ENCODE measurements around the gene SEMA4F. TPM values are rescaled to one million over a fixed set of nuclear protein-coding genes. Genes with fewer than 3 reads are reported as not detected.

Gene SEMA4F
- total RNA-seq, 1 experiment from 2014 or later, result 7.6 TPM

DNA sequence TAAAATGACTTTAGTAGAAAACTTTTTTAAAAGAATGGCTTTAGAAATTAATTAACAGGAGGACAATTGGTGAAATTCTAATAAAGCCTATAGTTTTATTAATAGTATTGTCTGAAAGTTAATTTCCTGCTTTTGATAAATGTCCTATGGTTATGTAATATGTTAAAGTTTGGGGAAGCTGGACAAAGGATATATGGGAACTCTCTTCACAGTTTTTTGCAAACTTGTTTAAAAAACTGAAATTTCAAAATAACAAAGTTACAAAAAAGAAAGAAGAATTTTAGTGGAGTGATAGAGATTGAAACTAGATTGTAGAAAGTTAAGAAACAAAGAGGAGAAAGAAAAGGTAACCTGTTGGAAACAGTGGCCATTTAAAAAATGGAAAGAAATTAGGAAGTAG lies 67.3 kb downstream of the SEMA4F start:
- H3K36me3 Mint-ChIP-seq (ENCODE audit: insufficient read depth, unreplicated experiment), result no peaks in the 10 kb centered on the region
- no peaks in the 10 kb centered on the region for H3K4me1 ChIP-seq
- H3K9me3 ChIP-seq, result no peaks in the 10 kb centered on the region
- H3K36me3 ChIP-seq (ENCODE audit: control insufficient read depth, insufficient read depth, low read length), result no peaks in the 10 kb centered on the region
- ChIA-PET POLR2A (no interaction called here), CTCF (interaction anchor here (0.7 kb wide), 1 partner anchor 153 kb away, joined by 8 read pairs; no protein-coding TSS in a partner anchor)
- TF ChIP-seq, protein P1, sequence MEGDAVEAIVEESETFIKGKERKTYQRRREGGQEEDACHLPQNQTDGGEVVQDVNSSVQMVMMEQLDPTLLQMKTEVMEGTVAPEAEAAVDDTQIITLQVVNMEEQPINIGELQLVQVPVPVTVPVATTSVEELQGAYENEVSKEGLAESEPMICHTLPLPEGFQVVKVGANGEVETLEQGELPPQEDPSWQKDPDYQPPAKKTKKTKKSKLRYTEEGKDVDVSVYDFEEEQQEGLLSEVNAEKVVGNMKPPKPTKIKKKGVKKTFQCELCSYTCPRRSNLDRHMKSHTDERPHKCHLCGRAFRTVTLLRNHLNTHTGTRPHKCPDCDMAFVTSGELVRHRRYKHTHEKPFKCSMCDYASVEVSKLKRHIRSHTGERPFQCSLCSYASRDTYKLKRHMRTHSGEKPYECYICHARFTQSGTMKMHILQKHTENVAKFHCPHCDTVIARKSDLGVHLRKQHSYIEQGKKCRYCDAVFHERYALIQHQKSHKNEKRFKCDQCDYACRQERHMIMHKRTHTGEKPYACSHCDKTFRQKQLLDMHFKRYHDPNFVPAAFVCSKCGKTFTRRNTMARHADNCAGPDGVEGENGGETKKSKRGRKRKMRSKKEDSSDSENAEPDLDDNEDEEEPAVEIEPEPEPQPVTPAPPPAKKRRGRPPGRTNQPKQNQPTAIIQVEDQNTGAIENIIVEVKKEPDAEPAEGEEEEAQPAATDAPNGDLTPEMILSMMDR (IDR thresholded peaks at IDR 0.05; ENCODE audit: insufficient read depth in 1 of 2, low read depth in 1 of 2, low read length in 1 of 2, severe bottlenecking in 1 of 2, unreplicated experiment in 1 of 2), result no peak
- peaks cover 4% of the 10 kb centered on the region for H3K27me3 Mint-ChIP-seq (ENCODE audit: insufficient read depth, unreplicated experiment)
- DNase-seq, result no peak
- H3K9me3 Mint-ChIP-seq (ENCODE audit: unreplicated experiment), result no peaks in the 10 kb centered on the region
- intact Hi-C loops (cut with micrococcal nuclease; ENCODE audit: unreplicated experiment), result no loop called here
- H3K4me1 Mint-ChIP-seq (ENCODE audit: low read depth, unreplicated experiment), result no peaks in the 10 kb centered on the region
- BruUV-seq (replicated peaks), result no TSS peak
- no peak overlapping the region for H3K4me3 ChIP-seq (ENCODE audit: low read depth, low read length)
- no peak overlapping the region for H3K4me3 Mint-ChIP-seq (ENCODE audit: unreplicated experiment)
- H3K27ac Mint-ChIP-seq (ENCODE audit: unreplicated experiment), result no peak overlapping the region
- H3K27me3 ChIP-seq (replicated peaks; ENCODE audit: control insufficient read depth, insufficient read depth, low read length), result no peaks in the 10 kb centered on the region; the same call in 1 of the 2 replicates

DNA sequence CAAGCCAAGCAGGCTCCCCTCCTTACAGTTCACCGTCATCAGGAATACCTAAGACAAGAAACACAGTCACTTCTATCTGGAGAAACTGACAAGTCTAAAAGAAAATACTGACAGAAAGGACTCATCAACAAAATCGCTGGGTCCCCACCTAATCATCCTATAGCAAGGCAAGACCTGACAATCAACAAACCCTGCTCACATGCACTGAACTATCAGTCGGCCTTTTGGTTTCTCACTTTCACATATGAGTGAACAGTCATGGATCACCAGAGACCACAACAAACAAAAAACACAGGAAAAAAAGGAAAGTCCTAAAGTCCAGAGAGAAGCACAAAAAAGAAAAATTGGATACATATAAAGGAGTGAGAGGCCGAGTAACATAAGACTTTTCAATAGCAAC lies 70.4 kb downstream of the SEMA4F start:
- CTCF ChIA-PET, result no interaction called here
- intact Hi-C loops (cut with micrococcal nuclease; ENCODE audit: unreplicated experiment), result no loop called here

DNA sequence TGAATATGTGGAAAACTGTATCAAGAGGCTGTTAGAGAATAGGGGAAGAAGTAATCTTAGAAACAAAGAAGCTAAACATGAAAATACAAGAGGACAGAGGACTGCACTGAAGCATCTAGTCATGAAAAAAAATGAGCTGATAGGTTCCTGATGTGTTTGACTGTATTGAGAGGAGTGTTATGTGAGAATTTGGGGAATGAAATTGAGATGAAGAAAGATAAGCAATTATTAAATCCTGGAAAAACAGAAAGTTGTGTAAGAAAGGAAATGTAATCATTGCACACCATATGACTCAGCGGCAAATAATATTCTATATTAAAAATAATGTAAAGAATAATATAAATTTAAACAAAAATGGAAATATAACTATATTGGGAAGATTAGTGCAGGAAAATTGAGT lies 71.2 kb downstream of the SEMA4F start:
- Mint-ChIP-seq H3K27me3 (ENCODE audit: insufficient read depth, unreplicated experiment) (peaks cover 10% of the 10 kb centered on the region), H3K9me3 (ENCODE audit: unreplicated experiment) (no peaks in the 10 kb centered on the region), H3K4me1 (ENCODE audit: low read depth, unreplicated experiment) (no peaks in the 10 kb centered on the region), H3K27ac (ENCODE audit: unreplicated experiment) (no peak overlapping the region), H3K4me3 (ENCODE audit: unreplicated experiment) (no peak overlapping the region), H3K36me3 (ENCODE audit: insufficient read depth, unreplicated experiment) (no peaks in the 10 kb centered on the region)
- CTCF ChIA-PET, result no interaction called here
- no peaks in the 10 kb centered on the region for H3K4me1 ChIP-seq
- no peaks in the 10 kb centered on the region for H3K27me3 ChIP-seq (replicated peaks; ENCODE audit: control insufficient read depth, insufficient read depth, low read length)
- H3K4me3 ChIP-seq (ENCODE audit: low read depth, low read length), result no peak overlapping the region
- TF ChIP-seq, protein P1 (IDR thresholded peaks at IDR 0.05; ENCODE audit: insufficient read depth in 1 of 2, low read depth in 1 of 2, low read length in 1 of 2, severe bottlenecking in 1 of 2, unreplicated experiment in 1 of 2), result no peak
- POLR2A ChIA-PET, result no interaction called here
- intact Hi-C loops (cut with micrococcal nuclease; ENCODE audit: unreplicated experiment), result no loop called here
- no peak for DNase-seq
- no TSS peak for BruUV-seq (replicated peaks)
- no peaks in the 10 kb centered on the region for H3K36me3 ChIP-seq (ENCODE audit: control insufficient read depth, insufficient read depth, low read length)
- H3K9me3 ChIP-seq, result no peaks in the 10 kb centered on the region

More for the DNA sequence above, 70.4 kb downstream of the SEMA4F start:
- no peaks in the 10 kb centered on the region for H3K9me3 Mint-ChIP-seq (ENCODE audit: unreplicated experiment)
- no peaks in the 10 kb centered on the region for H3K4me1 Mint-ChIP-seq (ENCODE audit: low read depth, unreplicated experiment)
- no peaks in the 10 kb centered on the region for H3K4me1 ChIP-seq
- H3K27me3 Mint-ChIP-seq (ENCODE audit: insufficient read depth, unreplicated experiment), result peaks cover 10% of the 10 kb centered on the region
- no peaks in the 10 kb centered on the region for H3K36me3 Mint-ChIP-seq (ENCODE audit: insufficient read depth, unreplicated experiment)
- no peak overlapping the region for H3K4me3 ChIP-seq (ENCODE audit: low read depth, low read length)
- POLR2A ChIA-PET, result no interaction called here
- H3K27me3 ChIP-seq (replicated peaks; ENCODE audit: control insufficient read depth, insufficient read depth, low read length), result no peaks in the 10 kb centered on the region
- no peaks in the 10 kb centered on the region for H3K36me3 ChIP-seq (ENCODE audit: control insufficient read depth, insufficient read depth, low read length)
- no peaks in the 10 kb centered on the region for H3K9me3 ChIP-seq
- DNase-seq, result no peak
- no TSS peak for BruUV-seq (replicated peaks)
- H3K4me3 Mint-ChIP-seq (ENCODE audit: unreplicated experiment), result no peak overlapping the region
- no peak overlapping the region for H3K27ac Mint-ChIP-seq (ENCODE audit: unreplicated experiment)
- TF ChIP-seq, protein P1 (IDR thresholded peaks at IDR 0.05; ENCODE audit: insufficient read depth in 1 of 2, low read depth in 1 of 2, low read length in 1 of 2, severe bottlenecking in 1 of 2, unreplicated experiment in 1 of 2), result no peak
